ENCODE measurements around the gene KCTD21.
A peak's percentile ranks its signal among the peaks of the same experiment; 100 is the strongest.

Gene KCTD21

GRCh38 chr11:78229106-78229505 is 40.7 kb upstream of the KCTD21 start:
- in situ Hi-C loops (cut with HindIII; ENCODE audit: low sequenced_read_pairs), result no loop called here
- no peak for TF ChIP-seq CTCF (IDR thresholded peaks at IDR 0.05; ENCODE audit: low read depth, low read length)
- no peak for DNase-seq (ENCODE audit: low read depth, low spot score)
- no peak overlapping the region for H3K4me3 ChIP-seq (ENCODE audit: low read depth, low read length)

- TF ChIP-seq CTCF (IDR thresholded peaks at IDR 0.05; ENCODE audit: low read depth, low read length), result peak; percentile 54
- DNase-seq (ENCODE audit: low read depth, low spot score), result peak; percentile 58
- no peak overlapping the region for H3K4me3 ChIP-seq (ENCODE audit: low read depth, low read length)
- in situ Hi-C loops (cut with HindIII; ENCODE audit: low sequenced_read_pairs), result no loop called here
These were observed 40.0 kb upstream of the KCTD21 start for GRCh38 chr11:78228467-78228866.

- H3K4me3 ChIP-seq (ENCODE audit: low read depth, low read length), result no peak overlapping the region
- no peak for DNase-seq (ENCODE audit: low read depth, low spot score)
- in situ Hi-C loops (cut with HindIII; ENCODE audit: low sequenced_read_pairs), result no loop called here
- no peak for TF ChIP-seq CTCF (IDR thresholded peaks at IDR 0.05; ENCODE audit: low read depth, low read length)
These were observed 39.5 kb upstream of the KCTD21 start for GRCh38 chr11:78227921-78228320.

GRCh38 chr11:78226684-78227680 is 38.6 kb upstream of the KCTD21 start:
- TF ChIP-seq CTCF (IDR thresholded peaks at IDR 0.05; ENCODE audit: low read depth, low read length), result no peak
- H3K4me3 ChIP-seq (ENCODE audit: low read depth, low read length), result no peak overlapping the region
- in situ Hi-C loops (cut with HindIII; ENCODE audit: low sequenced_read_pairs), result no loop called here
- no peak for DNase-seq (ENCODE audit: low read depth, low spot score)

- DNase-seq (ENCODE audit: low read depth, low spot score), result no peak
- in situ Hi-C loops (cut with HindIII; ENCODE audit: low sequenced_read_pairs), result no loop called here
- H3K4me3 ChIP-seq (ENCODE audit: low read depth, low read length), result no peak overlapping the region
- TF ChIP-seq CTCF (IDR thresholded peaks at IDR 0.05; ENCODE audit: low read depth, low read length), result no peak
These were observed 36.5 kb upstream of the KCTD21 start for GRCh38 chr11:78224906-78225420.

GRCh38 chr11:78224506-78224905 is 36.1 kb upstream of the KCTD21 start:
- in situ Hi-C loops (cut with HindIII; ENCODE audit: low sequenced_read_pairs), result no loop called here
- no peak for TF ChIP-seq CTCF (IDR thresholded peaks at IDR 0.05; ENCODE audit: low read depth, low read length)
- no peak for DNase-seq (ENCODE audit: low read depth, low spot score)
- no peak overlapping the region for H3K4me3 ChIP-seq (ENCODE audit: low read depth, low read length)
